GM19455 (cell line): ENCODE data around the gene GPR39.

Experiments used
- ATAC-seq: cut with Tn5 transposase; IDR thresholded peaks from one replicate; pipeline ENCODE4 v1.9.1; 2021; ENCODE audit not compliant: unreplicated experiment

GPR39 gene

DNA sequence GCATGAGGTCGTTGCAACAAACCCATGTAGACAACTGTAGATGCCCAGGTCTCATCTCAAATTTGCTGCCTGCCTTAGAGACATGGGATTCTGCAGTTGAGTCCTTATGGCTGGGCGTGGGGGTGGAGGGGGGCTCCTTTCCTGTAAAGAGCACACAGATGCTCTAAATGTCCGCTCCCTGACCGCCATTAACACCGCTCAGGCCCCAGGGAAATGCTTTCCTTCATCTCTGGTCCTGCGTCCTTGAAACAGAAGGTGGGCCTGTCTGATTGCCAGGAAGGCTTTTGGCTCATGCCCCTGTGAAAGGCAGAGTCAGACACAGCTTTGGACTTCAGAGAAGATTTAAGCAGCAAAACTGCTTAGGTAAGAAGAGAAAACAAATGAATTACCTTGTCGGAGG is 25.7 kb downstream of the GPR39 start:
- ATAC-seq: no peak

GRCh38 chr2:132443106-132443505 is 26.5 kb downstream of the GPR39 start:
- ATAC-seq: no peak

GRCh38 chr2:132446444-132446843 is 29.8 kb downstream of the GPR39 start:
- ATAC-seq: no peak

DNA sequence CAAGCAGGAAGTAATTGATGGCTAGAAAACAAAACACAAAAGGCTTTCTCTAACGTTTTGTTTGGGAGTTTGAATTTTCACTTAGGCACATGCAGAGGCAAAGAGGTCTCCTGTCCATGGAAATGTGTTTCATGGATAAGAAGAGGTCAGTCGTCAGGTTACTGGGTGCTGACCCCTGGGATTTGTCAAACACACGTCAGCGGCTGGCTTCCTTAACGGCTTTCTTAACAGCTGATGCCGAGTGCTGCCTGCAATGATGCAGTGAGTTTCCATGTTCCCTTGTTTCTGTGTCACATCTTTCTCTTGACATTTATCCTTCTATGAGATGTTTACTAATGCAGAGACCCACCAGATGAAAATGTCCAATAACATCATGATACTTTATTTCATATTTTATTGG is 31.7 kb downstream of the GPR39 start:
- ATAC-seq: no peak

- ATAC-seq: no peak
Observed at GRCh38 chr2:132448771-132449170, 32.2 kb downstream of the GPR39 start.

DNA sequence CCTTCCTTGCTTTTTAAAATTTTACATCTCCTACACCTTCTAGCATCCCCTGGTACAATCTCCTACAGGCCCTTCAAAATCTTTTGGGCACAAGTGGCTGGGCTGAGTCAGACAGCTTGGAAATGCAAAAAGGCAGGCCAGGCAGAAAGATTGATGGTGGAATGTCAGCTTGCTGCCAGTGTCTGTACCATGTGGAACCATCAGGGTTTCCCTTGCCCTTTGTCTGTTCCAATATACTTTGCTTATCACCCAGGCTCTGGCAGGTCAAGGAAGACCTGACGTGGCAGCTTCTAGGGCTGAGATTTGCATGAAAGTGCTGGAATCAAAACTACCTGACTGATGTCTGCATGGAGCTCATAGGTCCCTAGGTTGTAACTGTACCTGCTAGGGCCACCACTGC is 33.3 kb downstream of the GPR39 start:
- no peak for ATAC-seq

DNA sequence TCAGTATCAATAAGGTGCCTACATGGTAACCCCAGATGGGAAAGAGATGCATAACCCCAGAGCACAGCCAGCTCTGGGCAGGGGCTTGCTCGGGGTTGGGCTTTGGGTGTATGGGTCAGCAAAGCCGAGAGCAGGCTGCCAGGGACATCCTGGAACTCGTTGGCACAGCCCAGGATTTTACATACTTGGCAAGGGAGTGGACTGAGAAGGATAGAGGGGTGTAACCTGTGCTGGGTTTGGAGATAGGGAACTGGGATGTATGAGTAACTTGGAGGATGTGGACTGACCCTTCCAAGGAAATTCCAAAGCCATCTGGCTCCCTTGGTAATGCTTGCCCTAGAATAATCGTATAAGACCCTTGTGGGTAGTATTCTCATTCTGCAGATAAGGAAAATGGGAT is 44.2 kb downstream of the GPR39 start:
- no peak for ATAC-seq

GRCh38 chr2:132462236-132462635 is 45.6 kb downstream of the GPR39 start:
- ATAC-seq: no peak

DNA sequence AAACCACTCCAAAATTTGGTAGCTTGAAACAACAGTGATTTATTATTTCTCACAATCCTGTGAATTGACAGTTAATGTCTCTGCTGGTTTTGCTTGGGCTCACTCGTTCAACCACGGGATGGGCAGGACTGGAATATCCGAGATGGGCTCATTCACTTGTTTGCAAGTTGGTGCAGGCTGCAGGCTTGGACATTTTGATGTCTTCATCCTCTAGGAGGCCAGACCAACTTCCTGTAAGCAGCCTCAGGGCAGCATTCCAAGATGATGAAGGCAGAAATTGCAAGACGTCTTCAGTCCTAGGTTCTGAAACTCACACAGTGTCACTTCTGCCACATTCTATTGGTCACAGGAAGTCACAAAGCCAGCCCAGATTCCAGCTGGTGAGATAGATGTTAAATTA is 47.1 kb downstream of the GPR39 start:
- no peak for ATAC-seq

GRCh38 chr2:132465917-132466316 is 49.3 kb downstream of the GPR39 start:
- ATAC-seq: no peak

DNA sequence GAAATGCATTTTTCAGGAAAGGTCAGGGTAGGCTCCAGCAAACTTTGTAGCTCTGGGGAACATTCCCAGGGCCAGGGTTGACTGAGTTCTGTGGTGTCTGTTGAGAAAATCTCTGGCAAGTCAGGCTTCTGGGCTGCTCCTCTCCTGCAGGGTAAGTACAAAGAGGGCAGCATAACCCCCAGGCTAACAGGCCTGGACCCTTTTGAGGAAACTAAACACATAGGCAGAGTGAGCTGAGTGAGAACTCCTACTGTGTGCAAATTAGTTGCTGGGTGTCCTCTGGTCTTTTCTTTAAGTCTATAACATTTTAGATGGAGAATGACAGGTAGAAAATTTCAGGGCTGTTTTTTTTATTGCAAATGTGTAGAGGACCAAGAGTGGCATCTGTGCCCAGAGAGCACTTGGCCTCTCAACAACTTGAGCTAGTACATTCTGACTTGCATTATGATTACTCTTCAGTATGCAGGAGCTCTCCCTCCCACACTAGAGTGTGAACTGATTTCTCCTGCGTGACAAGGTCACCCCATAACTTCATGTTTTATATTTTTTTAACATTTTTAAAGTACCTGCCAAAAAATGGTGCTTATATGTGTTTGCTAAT is 49.9 kb downstream of the GPR39 start:
- ATAC-seq: no peak

DNA sequence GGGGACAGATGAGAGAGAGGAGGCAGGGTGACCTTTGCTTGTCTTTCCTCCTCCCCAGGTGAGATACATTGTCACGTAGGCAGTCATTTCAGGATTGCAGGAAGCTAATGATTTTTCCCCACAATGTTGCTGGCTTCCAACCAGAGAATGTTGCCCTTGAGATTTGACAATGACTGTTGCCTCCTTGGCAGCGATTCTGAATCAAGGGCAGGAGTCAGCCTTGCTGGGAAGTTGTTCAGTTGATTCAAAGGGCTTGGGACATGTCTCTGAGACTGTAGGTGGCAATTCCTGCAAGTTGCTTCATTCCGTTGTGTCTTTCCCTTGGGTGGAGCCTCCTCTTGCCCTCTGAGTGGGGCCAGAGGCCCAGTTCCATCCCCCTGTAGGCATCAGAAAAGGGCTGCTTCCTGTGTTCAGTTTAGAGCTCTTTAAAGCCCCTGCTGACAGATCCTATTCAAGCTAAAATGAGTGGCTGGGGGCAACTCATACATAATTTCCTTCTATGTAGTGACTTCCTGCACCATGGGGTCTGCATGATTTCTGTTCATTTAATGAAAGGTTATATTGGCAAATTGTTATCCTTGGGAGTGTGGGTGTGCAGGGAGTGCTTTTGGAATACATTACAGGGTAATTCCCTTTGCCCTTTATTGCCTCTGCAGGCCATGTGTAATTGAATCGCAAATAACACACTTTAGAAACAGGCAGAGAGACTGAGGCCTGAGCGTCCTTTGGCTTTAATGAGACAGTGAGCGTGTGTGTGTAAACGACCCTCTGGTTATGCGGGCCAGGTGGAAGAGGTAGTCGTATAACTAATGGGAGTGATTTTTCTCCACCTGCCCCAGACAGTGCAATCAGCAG is 52.4 kb downstream of the GPR39 start:
- no peak for ATAC-seq

DNA sequence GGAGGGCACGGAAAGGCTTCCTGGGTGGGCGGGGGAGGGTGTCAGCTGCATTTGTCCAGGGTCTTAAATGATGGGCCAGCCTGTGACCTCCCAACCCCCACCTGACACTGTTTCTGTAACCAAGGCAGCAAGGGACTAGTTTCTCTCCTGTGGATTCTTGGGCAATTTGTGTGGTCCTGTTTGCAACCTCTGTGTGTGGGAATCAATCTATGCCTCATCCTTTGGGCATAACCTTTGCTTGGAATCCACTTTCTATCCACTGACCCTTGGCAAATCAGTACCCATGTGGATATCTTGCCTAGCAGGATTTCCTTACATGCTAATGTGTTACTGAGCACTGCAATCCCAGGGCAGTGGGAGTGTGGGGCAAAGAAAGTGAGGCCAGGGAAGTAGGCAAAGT is 54.1 kb downstream of the GPR39 start:
- ATAC-seq: no peak

GRCh38 chr2:132473174-132473883 is 56.7 kb downstream of the GPR39 start:
- no peak for ATAC-seq

DNA sequence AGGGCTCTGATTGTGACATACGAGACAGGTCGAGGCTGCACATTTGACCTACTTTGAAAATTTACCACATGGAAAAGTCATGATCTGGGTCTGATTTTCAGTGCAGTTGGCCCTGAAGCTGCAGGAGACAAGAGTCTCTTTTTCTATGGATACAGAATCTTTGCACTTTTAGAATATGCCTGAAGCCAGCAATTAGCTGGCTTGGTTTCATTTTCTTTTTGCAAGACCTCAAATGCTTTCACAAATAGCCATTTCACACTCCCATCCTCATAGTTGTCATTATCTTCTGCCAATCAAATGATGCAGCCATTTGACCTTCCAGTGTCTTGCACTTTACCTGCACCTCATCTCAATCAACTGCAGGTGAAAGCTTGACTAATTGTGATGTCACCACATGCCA is 59.0 kb downstream of the GPR39 start:
- no peak for ATAC-seq

DNA sequence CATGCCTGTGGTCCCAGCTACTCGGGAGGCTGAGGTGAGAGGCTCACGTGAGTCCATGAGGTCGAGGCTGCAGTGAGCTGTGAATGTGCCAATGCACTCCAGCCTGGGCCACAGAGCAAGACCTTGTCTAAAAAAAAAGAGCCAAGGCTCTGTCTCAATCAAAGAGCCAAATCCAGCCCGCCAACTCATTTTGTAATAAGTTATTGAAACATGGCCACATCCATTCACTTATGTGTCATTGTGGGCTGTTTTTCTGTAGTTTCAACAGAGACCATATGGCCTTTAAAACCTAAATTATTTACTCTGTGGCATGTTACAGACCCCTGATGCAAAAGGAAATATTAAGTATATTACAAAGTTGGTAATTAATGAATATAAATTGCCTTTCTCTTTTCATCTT is 60.8 kb downstream of the GPR39 start:
- ATAC-seq: no peak

DNA sequence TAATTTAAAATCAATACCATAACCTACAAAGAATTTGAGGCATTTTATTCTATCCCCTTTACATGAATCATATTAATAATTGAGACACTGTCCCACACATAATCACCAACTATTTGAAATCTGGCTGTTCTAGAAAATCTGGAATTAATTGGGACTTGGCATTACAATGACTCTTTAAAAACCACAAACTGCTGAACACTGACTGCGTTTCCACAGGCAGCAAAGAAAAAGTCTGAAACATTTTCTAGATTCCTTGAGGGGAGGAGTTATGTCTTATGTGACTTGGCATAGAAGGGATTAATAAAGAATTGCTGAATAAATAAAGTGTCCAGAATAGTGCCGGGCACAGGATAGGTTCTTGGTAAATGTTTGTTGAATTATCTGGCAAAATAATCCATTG is 61.4 kb downstream of the GPR39 start:
- ATAC-seq: no peak

DNA sequence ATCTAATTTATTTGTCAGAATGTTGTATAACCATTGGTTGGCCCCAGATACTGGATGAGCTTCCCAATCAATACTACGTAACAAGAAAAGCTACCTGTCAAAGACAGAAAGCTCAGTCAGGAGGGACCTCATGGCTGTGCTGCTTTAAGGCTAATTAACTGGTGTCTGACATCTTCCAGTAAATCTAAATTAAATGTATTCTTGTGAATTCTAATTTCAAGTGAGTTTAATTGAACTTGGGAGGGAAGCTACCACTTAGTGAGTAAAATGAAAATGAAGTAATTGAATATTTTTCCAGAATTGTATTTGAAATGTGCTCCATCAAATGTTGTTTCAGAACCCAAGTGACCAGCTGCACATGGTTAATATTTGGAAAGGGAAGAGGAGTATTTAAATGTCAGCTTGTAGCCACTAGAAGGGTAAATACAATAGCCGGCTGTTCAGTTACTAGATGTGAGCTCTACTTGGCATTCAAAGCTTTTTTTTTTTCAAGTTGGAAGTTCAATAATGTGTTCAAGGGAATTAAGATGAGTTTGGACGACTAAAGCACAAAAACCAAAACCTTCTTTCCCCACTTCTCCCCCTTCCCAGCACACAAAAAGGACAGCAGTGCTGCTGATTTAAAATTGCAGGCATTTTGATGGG is 62.0 kb downstream of the GPR39 start:
- ATAC-seq: no peak

GRCh38 chr2:132479155-132479554 is 62.5 kb downstream of the GPR39 start:
- no peak for ATAC-seq

DNA sequence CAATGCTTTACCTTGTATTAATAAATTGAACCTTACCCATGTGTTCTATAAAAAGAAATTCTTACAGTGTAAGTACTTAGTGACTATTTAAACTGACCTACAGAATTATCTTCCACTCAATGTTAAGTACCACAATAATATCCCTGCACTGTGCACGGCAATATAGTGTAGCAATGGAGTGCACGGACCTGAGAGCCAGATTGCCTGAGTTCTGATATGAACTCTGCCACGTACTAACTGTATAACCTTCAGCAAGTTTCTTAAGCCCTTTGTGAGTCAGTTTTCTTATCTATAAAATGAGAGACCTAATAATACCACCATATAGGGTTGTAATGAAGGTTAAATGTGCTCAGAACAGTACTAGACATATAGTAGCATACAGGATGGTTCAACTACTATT is 66.2 kb downstream of the GPR39 start:
- no peak for ATAC-seq

GRCh38 chr2:132484144-132484543 is 67.5 kb downstream of the GPR39 start:
- no peak for ATAC-seq

DNA sequence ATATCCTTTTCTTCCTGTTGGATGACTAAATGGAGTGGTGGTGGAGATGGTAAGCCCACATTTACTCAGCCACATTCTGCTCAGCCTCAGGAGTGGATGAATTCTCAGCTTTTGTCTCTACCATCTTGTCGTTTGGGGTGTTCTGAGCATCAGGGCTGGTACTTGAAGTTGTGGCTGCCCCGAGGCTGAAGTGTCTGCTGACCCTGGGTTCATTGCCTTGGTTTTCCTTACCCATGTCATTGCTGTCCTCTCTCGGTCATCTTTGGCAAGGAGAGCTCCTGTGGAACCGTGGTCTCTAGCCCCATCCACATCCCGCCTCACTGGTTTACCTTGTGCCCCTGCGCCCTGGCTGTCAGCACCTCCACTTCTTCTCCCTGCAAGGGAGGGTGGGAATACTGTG is 71.9 kb downstream of the GPR39 start:
- no peak for ATAC-seq
